K562 (cell line): ENCODE data around the gene GPX5.

Source experiments
- MTA3 ChIP-seq: fragments of 450-650 bp; formaldehyde crosslinking; IDR thresholded peaks from 2 replicates; pipeline ENCODE4 v1.6.1; 2017; ENCODE audit warnings: mild to moderate bottlenecking, borderline replicate concordance
- PHF21A ChIP-seq: fragments of 450-650 bp; IDR thresholded peaks from 2 replicates; pipeline ENCODE4 v1.6.1; 2017; ENCODE audit warnings: low read depth, borderline replicate concordance
- TF ChIP-seq, protein P1 (sequence below): fragments of 450-650 bp; IDR thresholded peaks from 2 replicates; pipeline ENCODE4 v1.6.1; 2016; ENCODE audit warnings: antibody characterized with exemption

DNA sequence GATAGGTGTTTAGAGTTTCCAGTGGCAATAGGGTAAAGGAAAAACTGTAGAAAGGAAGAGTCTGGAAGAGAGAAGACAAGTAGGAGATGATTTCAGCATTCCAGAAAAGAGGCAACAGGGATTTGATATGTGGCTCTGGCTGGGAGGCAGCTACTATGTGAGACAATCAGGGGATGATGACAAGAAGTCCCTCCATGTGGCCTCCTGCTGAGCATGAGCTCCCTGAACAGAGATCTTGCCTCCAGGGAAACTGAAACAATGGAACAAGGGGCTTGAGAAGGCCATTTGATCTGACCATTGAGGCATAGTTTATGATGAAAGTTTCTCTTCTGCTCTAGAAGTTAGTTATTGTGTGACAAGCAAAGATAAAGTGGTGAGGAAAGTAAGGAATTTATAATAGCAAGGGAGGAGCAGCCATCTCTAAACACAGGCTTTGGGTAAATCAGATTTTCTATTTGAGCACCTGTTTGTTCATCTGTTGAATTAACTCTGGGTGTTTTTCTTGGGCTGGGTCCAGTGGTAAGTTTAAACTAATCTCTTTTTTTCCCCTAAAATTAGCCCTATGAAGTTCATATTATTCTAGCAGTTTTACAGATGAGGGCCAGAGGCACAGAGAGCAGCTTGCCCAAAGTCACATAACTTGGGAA, 3.0 kb upstream of the GPX5 start:
- TF ChIP-seq PHF21A (no peak), MTA3 (no peak)
- TF ChIP-seq, protein P1, sequence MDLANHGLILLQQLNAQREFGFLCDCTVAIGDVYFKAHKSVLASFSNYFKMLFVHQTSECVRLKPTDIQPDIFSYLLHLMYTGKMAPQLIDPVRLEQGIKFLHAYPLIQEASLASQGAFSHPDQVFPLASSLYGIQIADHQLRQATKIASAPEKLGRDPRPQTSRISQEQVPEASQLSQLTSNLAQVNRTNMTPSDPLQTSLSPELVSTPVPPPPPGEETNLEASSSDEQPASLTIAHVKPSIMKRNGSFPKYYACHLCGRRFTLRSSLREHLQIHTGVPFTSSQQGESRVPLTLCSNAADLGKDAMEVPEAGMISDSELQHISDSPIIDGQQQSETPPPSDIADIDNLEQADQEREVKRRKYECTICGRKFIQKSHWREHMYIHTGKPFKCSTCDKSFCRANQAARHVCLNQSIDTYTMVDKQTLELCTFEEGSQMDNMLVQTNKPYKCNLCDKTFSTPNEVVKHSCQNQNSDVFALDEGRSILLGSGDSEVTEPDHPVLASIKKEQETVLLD: no peak
